Prostate gland (tissue), 2 donors: ENCODE results near the gene TRPV3.

ENCODE experiments used
- POLR2A ChIP-seq: fragments of 450-650 bp; IDR thresholded peaks from one replicate; pipeline ENCODE4 v1.6.1; 2016; ENCODE audit warnings: antibody characterized with exemption, mild to moderate bottlenecking
- TF ChIP-seq, protein P1 (sequence below), 4 experiments: fragments of 200-600 bp in 2 of 4; fragments of 450-650 bp in 2 of 4; sonication (generic) in 2 of 4; IDR thresholded peaks; 1 replicate in 3 of 4; 2 replicates in 1 of 4; pipeline ENCODE4 v1.5.1; 2016 to 2019; ENCODE audit warnings: antibody characterized with exemption in 4 of 4, mild to moderate bottlenecking in 2 of 4, moderate library complexity in 2 of 4

DNA sequence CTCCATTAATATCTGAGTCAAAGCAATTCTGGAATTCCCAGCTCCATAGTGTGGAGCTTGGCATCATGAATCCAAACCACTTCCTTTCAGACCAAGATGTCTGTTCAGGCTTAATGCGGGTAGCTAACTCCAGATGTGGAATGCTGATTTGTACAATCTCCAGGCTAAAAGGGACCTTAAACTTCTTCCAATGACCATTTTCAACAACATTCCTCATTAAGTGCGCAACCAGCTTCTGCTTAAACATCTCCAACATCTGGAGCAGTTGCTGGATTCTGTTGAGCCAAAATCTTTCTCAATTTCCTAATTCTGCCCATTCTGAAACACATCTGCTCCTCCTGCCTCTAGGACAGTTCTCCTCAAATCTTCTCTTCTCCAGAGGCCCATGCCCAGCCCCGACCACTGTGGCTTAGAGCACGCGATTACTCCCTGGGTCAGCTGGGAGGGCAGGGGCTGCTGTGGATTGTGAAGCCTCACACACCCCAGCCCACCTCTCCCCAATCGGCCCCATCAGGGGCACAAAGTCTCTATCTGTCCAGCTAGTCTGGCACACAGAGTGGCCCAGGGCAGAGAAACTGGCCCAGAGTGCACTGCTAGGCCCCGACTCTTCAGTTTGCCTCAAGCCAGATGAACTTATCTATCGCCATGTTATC, 45.6 kb downstream of the TRPV3 start:
- TF ChIP-seq, protein P1, sequence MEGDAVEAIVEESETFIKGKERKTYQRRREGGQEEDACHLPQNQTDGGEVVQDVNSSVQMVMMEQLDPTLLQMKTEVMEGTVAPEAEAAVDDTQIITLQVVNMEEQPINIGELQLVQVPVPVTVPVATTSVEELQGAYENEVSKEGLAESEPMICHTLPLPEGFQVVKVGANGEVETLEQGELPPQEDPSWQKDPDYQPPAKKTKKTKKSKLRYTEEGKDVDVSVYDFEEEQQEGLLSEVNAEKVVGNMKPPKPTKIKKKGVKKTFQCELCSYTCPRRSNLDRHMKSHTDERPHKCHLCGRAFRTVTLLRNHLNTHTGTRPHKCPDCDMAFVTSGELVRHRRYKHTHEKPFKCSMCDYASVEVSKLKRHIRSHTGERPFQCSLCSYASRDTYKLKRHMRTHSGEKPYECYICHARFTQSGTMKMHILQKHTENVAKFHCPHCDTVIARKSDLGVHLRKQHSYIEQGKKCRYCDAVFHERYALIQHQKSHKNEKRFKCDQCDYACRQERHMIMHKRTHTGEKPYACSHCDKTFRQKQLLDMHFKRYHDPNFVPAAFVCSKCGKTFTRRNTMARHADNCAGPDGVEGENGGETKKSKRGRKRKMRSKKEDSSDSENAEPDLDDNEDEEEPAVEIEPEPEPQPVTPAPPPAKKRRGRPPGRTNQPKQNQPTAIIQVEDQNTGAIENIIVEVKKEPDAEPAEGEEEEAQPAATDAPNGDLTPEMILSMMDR (IDR thresholded peaks at IDR 0.05), result no peak
- no peak for TF ChIP-seq POLR2A
